OCI-LY3 (cell line): ENCODE data around the gene EPS8L1.

Experiments used
- CTCF ChIP-seq: fragments of 200-600, 300-600 bp; sonication (generic); IDR thresholded peaks from 2 replicates; pipeline ENCODE4 v1.5.1; 2014; ENCODE audit warnings: antibody characterized with exemption, low read length, low read depth
- EZH2phosphoT487 ChIP-seq: fragments of 200-600 bp; shearing (Covaris generic); IDR thresholded peaks from 2 replicates; pipeline ENCODE4 v1.6.1; 2018; ENCODE audit warnings: antibody characterized with exemption, mixed run types, low read depth

DNA sequence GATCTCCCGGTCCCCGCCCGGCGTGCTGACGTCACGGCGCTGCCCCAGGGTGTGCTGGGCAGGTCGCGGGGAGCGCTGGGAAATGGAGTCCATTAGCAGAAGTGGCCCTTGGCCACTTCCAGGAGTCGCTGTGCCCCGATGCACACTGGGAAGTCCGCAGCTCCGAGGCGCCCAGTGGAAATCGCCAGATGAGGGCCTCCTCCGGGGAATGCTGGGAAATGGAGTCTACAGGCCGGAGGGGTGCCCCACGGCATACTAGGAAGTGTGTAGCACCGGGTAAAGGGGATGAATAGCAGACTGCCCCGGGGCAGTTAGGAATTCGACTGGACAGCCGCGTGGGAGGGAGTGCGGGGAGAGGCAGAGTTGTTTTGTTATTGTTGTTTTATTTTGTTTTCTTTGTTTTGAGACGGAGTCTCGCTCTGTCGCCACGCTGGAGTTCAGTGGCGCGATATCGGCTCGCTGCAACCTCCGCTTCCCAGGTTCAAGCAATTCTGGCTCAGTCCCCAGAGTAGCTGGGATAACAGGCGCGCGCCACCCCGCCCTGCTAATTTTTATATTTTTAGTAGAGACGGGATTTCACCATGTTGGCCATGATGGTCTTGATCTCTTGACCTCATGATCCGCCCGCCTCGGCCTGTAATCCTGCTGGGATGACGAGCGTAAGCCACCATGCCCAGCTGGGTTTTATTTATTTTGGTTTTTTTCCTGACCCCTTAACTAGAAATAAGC is 42.2 kb downstream of the EPS8L1 start:
- TF ChIP-seq CTCF = no peak
- no peak for TF ChIP-seq EZH2phosphoT487
